Measurements from ENCODE around the gene SNORC.

DNA sequence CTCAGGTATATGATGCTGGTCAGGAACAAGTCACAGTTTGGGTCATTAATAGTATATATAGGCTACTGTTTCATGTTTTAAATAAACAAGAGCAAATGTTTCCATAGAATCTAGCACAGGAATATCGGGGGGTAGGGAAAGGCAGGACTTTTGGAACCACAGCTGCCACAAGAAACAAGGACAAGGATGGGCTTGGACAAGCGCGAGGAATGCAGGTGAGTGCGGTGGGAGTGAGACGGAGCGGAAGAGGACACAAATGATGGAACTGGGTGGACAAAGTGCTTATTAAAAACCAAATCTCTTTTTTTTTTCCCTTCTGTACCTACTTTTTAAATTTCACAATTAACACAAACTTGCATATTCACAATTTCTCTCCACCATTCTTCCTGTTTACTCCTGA, 49.1 kb downstream of the SNORC start:
- TF ChIP-seq CTCF (optimal IDR thresholded peaks at IDR 0.05 in 1 of 3, IDR thresholded peaks at IDR 0.05 in 1 of 3, conservative IDR thresholded peaks at IDR 0.05 in 1 of 3; ENCODE audit: extremely low read depth in 1 of 3, insufficient read depth in 2 of 3, low read length in 3 of 3) (no peak), EZH2 (IDR thresholded peaks at IDR 0.05; ENCODE audit: low read length) (no peak)
